Measurements from ENCODE around the gene SMURF1. TPM values are rescaled to one million over a fixed set of nuclear protein-coding genes. Genes with fewer than 3 reads are reported as not detected.
A peak's percentile ranks its signal among the peaks of the same experiment; 100 is the strongest.

SMURF1 gene
- 1 to 10 TPM in 2 of 3 donors, under 1 TPM in 1; 0.93 to 2.0 (median 1.2) TPM for polyA plus RNA-seq

- Mint-ChIP-seq H3K27me3 (ENCODE audit: low read depth in 3 of 3) (peaks cover 7 to 14% (median 13%) of the 10 kb centered on the region in 3 donors), H3K27ac (peak within 1 kb of the TSS; percentile 90 to 98 (median 94)), H3K4me1 (peaks cover 40 to 47% of the 10 kb centered on the region in 2 donors), H3K36me3 (no peaks in the 10 kb centered on the region), H3K4me3 (peak within 1 kb of the TSS; percentile 94 to 97 (median 96)), H3K9me3 (no peaks in the 10 kb centered on the region)
- peak; percentile 79 to 84 (median 83) for DNase-seq
Measured at GRCh38 chr7:99143853-99144672, at the start of gene SMURF1. Gene SMURF1 (minus strand): TSS chr7:99144108. CDS start chr7:99143780, 328 bp downstream.

GRCh38 chr7:99191869-99192596 lies 48.1 kb upstream of the SMURF1 start:
- Mint-ChIP-seq H3K4me1 (peaks cover 11 to 14% of the 10 kb centered on the region in 2 donors), H3K27me3 (ENCODE audit: low read depth in 3 of 3) (peaks cover 0 to 4% (median 3%) of the 10 kb centered on the region in 3 donors), H3K27ac (no peak overlapping the region), H3K36me3 (peaks cover 0 to 4% (median 4%) of the 10 kb centered on the region in 3 donors), H3K4me3 (no peak overlapping the region), H3K9me3 (peaks cover 0 to 6% (median 3%) of the 10 kb centered on the region in 6 donors)
- no peak for DNase-seq

GRCh38 chr7:99190359-99191009 lies 46.6 kb upstream of the SMURF1 start:
- Mint-ChIP-seq H3K27me3 (ENCODE audit: low read depth in 3 of 3) (peaks cover 0 to 4% (median 3%) of the 10 kb centered on the region in 3 donors), H3K9me3 (no peaks in the 10 kb centered on the region), H3K4me1 (no peaks in the 10 kb centered on the region)

GRCh38 chr7:99189222-99189621 lies 45.3 kb upstream of the SMURF1 start:
- DNase-seq: no peak
- Mint-ChIP-seq H3K4me1 (no peaks in the 10 kb centered on the region), H3K27ac (peak overlapping the region in 1 of 6 donors; percentile 13), H3K4me3 (no peak overlapping the region), H3K36me3 (peaks cover 0 to 4% (median 0%) of the 10 kb centered on the region in 3 donors), H3K9me3 (no peaks in the 10 kb centered on the region), H3K27me3 (ENCODE audit: low read depth in 3 of 3) (peaks cover 0 to 4% (median 4%) of the 10 kb centered on the region in 3 donors)

More at GRCh38 chr7:99190359-99191009, 46.6 kb upstream of the SMURF1 start:
- peaks cover 0 to 4% (median 0%) of the 10 kb centered on the region in 3 donors for H3K36me3 Mint-ChIP-seq
- H3K4me3 Mint-ChIP-seq: no peak overlapping the region
- peak overlapping the region in 1 of 6 donors; percentile 34 for H3K27ac Mint-ChIP-seq
- DNase-seq: no peak

- Mint-ChIP-seq H3K4me3 (no peak overlapping the region), H3K4me1 (no peaks in the 10 kb centered on the region), H3K27me3 (ENCODE audit: low read depth in 3 of 3) (peaks cover 0 to 7% (median 4%) of the 10 kb centered on the region in 3 donors), H3K27ac (no peak overlapping the region), H3K36me3 (peaks cover 0 to 4% (median 0%) of the 10 kb centered on the region in 3 donors), H3K9me3 (no peaks in the 10 kb centered on the region)
- no peak for DNase-seq
Measured at GRCh38 chr7:99188221-99188620, 44.3 kb upstream of the SMURF1 start.

GRCh38 chr7:99184532-99185218 lies 40.8 kb upstream of the SMURF1 start:
- Mint-ChIP-seq H3K4me1 (no peaks in the 10 kb centered on the region), H3K9me3 (no peaks in the 10 kb centered on the region), H3K27ac (no peak overlapping the region), H3K27me3 (ENCODE audit: low read depth in 3 of 3) (peaks cover 0 to 5% (median 4%) of the 10 kb centered on the region in 3 donors), H3K36me3 (peaks cover 0 to 4% (median 0%) of the 10 kb centered on the region in 3 donors), H3K4me3 (no peak overlapping the region)
- no peak for DNase-seq

GRCh38 chr7:99180067-99180650 lies 36.3 kb upstream of the SMURF1 start:
- H3K36me3 Mint-ChIP-seq: no peaks in the 10 kb centered on the region
- no peaks in the 10 kb centered on the region for H3K9me3 Mint-ChIP-seq
- no peak overlapping the region for H3K4me3 Mint-ChIP-seq
- no peak overlapping the region for H3K27ac Mint-ChIP-seq
- no peaks in the 10 kb centered on the region for H3K4me1 Mint-ChIP-seq
- DNase-seq: no peak
- H3K27me3 Mint-ChIP-seq (ENCODE audit: low read depth in 3 of 3): peaks cover 2 to 9% (median 4%) of the 10 kb centered on the region in 3 donors

- no peak overlapping the region for H3K27ac Mint-ChIP-seq
- H3K9me3 Mint-ChIP-seq: no peaks in the 10 kb centered on the region
- H3K4me1 Mint-ChIP-seq: no peaks in the 10 kb centered on the region
- no peaks in the 10 kb centered on the region for H3K36me3 Mint-ChIP-seq
- peaks cover 0 to 12% (median 2%) of the 10 kb centered on the region in 3 donors for H3K27me3 Mint-ChIP-seq (ENCODE audit: low read depth in 3 of 3)
- no peak overlapping the region for H3K4me3 Mint-ChIP-seq
- no peak for DNase-seq
Measured at GRCh38 chr7:99177165-99177564, 33.3 kb upstream of the SMURF1 start.

GRCh38 chr7:99173787-99174186 lies 29.9 kb upstream of the SMURF1 start:
- no peaks in the 10 kb centered on the region for H3K36me3 Mint-ChIP-seq
- no peaks in the 10 kb centered on the region for H3K4me1 Mint-ChIP-seq
- no peak for DNase-seq
- H3K9me3 Mint-ChIP-seq: no peaks in the 10 kb centered on the region
- H3K27ac Mint-ChIP-seq: no peak overlapping the region
- H3K4me3 Mint-ChIP-seq: no peak overlapping the region
- peaks cover 0 to 10% (median 2%) of the 10 kb centered on the region in 3 donors for H3K27me3 Mint-ChIP-seq (ENCODE audit: low read depth in 3 of 3)

GRCh38 chr7:99171731-99172130 lies 27.8 kb upstream of the SMURF1 start:
- H3K36me3 Mint-ChIP-seq: no peaks in the 10 kb centered on the region
- no peaks in the 10 kb centered on the region for H3K4me1 Mint-ChIP-seq
- H3K9me3 Mint-ChIP-seq: peaks cover 0 to 2% (median 0%) of the 10 kb centered on the region in 6 donors
- H3K27ac Mint-ChIP-seq: no peak overlapping the region
- H3K4me3 Mint-ChIP-seq: no peak overlapping the region
- DNase-seq: no peak
- H3K27me3 Mint-ChIP-seq (ENCODE audit: low read depth in 3 of 3): peaks cover 0 to 6% (median 0%) of the 10 kb centered on the region in 3 donors

GRCh38 chr7:99170730-99171074 lies 26.8 kb upstream of the SMURF1 start:
- no peak overlapping the region for H3K4me3 Mint-ChIP-seq

GRCh38 chr7:99170065-99170729 lies 26.3 kb upstream of the SMURF1 start:
- peaks cover 0 to 6% (median 0%) of the 10 kb centered on the region in 3 donors for H3K27me3 Mint-ChIP-seq (ENCODE audit: low read depth in 3 of 3)
- no peak for DNase-seq
- H3K36me3 Mint-ChIP-seq: no peaks in the 10 kb centered on the region
- H3K27ac Mint-ChIP-seq: no peak overlapping the region
- H3K4me1 Mint-ChIP-seq: no peaks in the 10 kb centered on the region
- no peak overlapping the region for H3K4me3 Mint-ChIP-seq
- peaks cover 0 to 2% (median 0%) of the 10 kb centered on the region in 6 donors for H3K9me3 Mint-ChIP-seq

More at GRCh38 chr7:99170730-99171074, 26.8 kb upstream of the SMURF1 start:
- peaks cover 0 to 2% (median 0%) of the 10 kb centered on the region in 6 donors for H3K9me3 Mint-ChIP-seq
- DNase-seq: no peak
- peaks cover 0 to 6% (median 0%) of the 10 kb centered on the region in 3 donors for H3K27me3 Mint-ChIP-seq (ENCODE audit: low read depth in 3 of 3)
- no peaks in the 10 kb centered on the region for H3K4me1 Mint-ChIP-seq
- no peak overlapping the region for H3K27ac Mint-ChIP-seq
- H3K36me3 Mint-ChIP-seq: no peaks in the 10 kb centered on the region
